Astrocyte (in vitro differentiated cells and primary cell): ENCODE measurements around the gene RNF186. TPM values are rescaled to one million over a fixed set of nuclear protein-coding genes. Genes with fewer than 3 reads are reported as not detected.

Source experiments
- DNase-seq: peaks from one replicate; pipeline ENCODE4 v3.0.0-alpha.2; 2010; ENCODE audit warnings: low read depth
- FAIRE-seq: peaks from 2 replicates; lab custom pipeline; 2011; peaks lifted over from hg19 to GRCh38; lab: Jason Lieb, UNC
- H2AFZ ChIP-seq: 2 replicates; pipeline ENCODE4 v1.6.0; 2012; ENCODE audit warnings: low read depth, low read length, inconsistent platforms
- H3K27ac ChIP-seq: 2 replicates; pipeline ENCODE4 v1.5.1; 2011; ENCODE audit warnings: low read depth, low read length, inconsistent platforms
- H3K27me3 ChIP-seq: 2 replicates; pipeline ENCODE4 v1.6.0; 2011; ENCODE audit warnings: low read length, inconsistent platforms; ENCODE audit not compliant: insufficient read depth
- H3K36me3 ChIP-seq: 2 replicates; pipeline ENCODE4 v1.5.1; 2011; ENCODE audit warnings: low read length, inconsistent platforms; ENCODE audit not compliant: insufficient read depth
- H3K4me1 ChIP-seq: 2 replicates; pipeline ENCODE4 v1.5.1; 2011; ENCODE audit warnings: low read length, inconsistent platforms; ENCODE audit not compliant: insufficient read depth
- H3K4me2 ChIP-seq: 2 replicates; pipeline ENCODE4 v1.6.0; 2012; ENCODE audit warnings: low read length, inconsistent platforms
- H3K4me3 ChIP-seq: 2 replicates; pipeline ENCODE4 v1.5.1; 2011; ENCODE audit warnings: low read depth, mild to moderate bottlenecking, low read length, inconsistent platforms; ENCODE audit not compliant: insufficient read depth
- H3K79me2 ChIP-seq: 2 replicates; pipeline ENCODE4 v1.6.0; 2012; ENCODE audit warnings: mild to moderate bottlenecking, low read length, inconsistent platforms; ENCODE audit not compliant: insufficient read depth
- H3K9ac ChIP-seq: 2 replicates; pipeline ENCODE4 v1.6.0; 2012; ENCODE audit warnings: mild to moderate bottlenecking, low read length, inconsistent platforms
- H3K9me3 ChIP-seq: 2 replicates; pipeline ENCODE4 v1.5.1; 2012; ENCODE audit warnings: low read depth, mild to moderate bottlenecking, low read length, inconsistent platforms; ENCODE audit not compliant: insufficient read depth
- H4K20me1 ChIP-seq: 2 replicates; pipeline ENCODE4 v1.6.0; 2012; ENCODE audit warnings: low read length, inconsistent platforms; ENCODE audit not compliant: insufficient read depth
- H3K27ac Mint-ChIP-seq: one replicate; pipeline ENCODE4 v1.8.0; 2021; ENCODE audit warnings: mild to moderate bottlenecking, mixed read lengths; ENCODE audit not compliant: unreplicated experiment
- H3K27me3 Mint-ChIP-seq: one replicate; pipeline ENCODE4 v1.8.0; 2021; ENCODE audit warnings: low read depth, mixed read lengths; ENCODE audit not compliant: unreplicated experiment
- H3K36me3 Mint-ChIP-seq: one replicate; pipeline ENCODE4 v1.8.0; 2021; ENCODE audit warnings: low read depth, mixed read lengths; ENCODE audit not compliant: unreplicated experiment
- H3K4me1 Mint-ChIP-seq: one replicate; pipeline ENCODE4 v1.8.0; 2021; ENCODE audit warnings: low read depth, mixed read lengths; ENCODE audit not compliant: unreplicated experiment
- H3K4me3 Mint-ChIP-seq: one replicate; pipeline ENCODE4 v1.8.0; 2021; ENCODE audit warnings: mild to moderate bottlenecking, moderate library complexity, mixed read lengths; ENCODE audit not compliant: unreplicated experiment
- H3K9me3 Mint-ChIP-seq: one replicate; pipeline ENCODE4 v1.8.0; 2021; ENCODE audit warnings: mild to moderate bottlenecking, mixed read lengths; ENCODE audit not compliant: unreplicated experiment
- CTCF ChIP-seq: IDR thresholded peaks from 2 replicates; pipeline ENCODE4 v1.5.1; 2011; ENCODE audit warnings: low read depth, mild to moderate bottlenecking, inconsistent platforms, low read length, moderate library complexity; ENCODE audit not compliant: insufficient read depth
- EZH2 ChIP-seq: IDR thresholded peaks from 2 replicates; pipeline ENCODE4 v1.6.1; 2012; ENCODE audit warnings: mild to moderate bottlenecking, low read length, inconsistent platforms; ENCODE audit not compliant: insufficient read depth
- total RNA-seq: library from RNA; stranded (reverse); gene quantifications from 2 replicates; pipeline ENCODE4 v1.2.1, GENCODE V29; 2021

The RNF186 gene
- total RNA-seq, 1 donor from 2014 or later: not detected

GRCh38 chr1:19809044-19809750 lies 5.9 kb downstream of the RNF186 start:
- H3K4me3 ChIP-seq: no peak overlapping the region
- Mint-ChIP-seq H3K4me1 (no peaks in the 10 kb centered on the region), H3K4me3 (no peak overlapping the region), H3K27ac (no peak overlapping the region), H3K36me3 (no peaks in the 10 kb centered on the region), H3K27me3 (peaks cover 29% of the 10 kb centered on the region), H3K9me3 (peaks cover 4% of the 10 kb centered on the region)
- H3K4me1 ChIP-seq: peaks cover 4% of the 10 kb centered on the region
- H4K20me1 ChIP-seq: no peaks in the 10 kb centered on the region
- no peaks in the 10 kb centered on the region for H3K27me3 ChIP-seq
- DNase-seq (no peak), FAIRE-seq (no peak)
- H3K4me2 ChIP-seq: no peak overlapping the region
- no peaks in the 10 kb centered on the region for H3K79me2 ChIP-seq
- no peaks in the 10 kb centered on the region for H3K9me3 ChIP-seq
- H3K27ac ChIP-seq: no peak overlapping the region
- TF ChIP-seq EZH2 (no peak), CTCF (no peak)
- H3K9ac ChIP-seq: no peak overlapping the region
- H2AFZ ChIP-seq: no peak overlapping the region
- H3K36me3 ChIP-seq: no peaks in the 10 kb centered on the region

GRCh38 chr1:19808351-19808750 lies 6.7 kb downstream of the RNF186 start:
- H4K20me1 ChIP-seq: no peaks in the 10 kb centered on the region
- H3K9me3 Mint-ChIP-seq: peaks cover 4% of the 10 kb centered on the region
- TF ChIP-seq CTCF (no peak), EZH2 (no peak)
- H3K4me1 Mint-ChIP-seq: no peaks in the 10 kb centered on the region
- FAIRE-seq (no peak), DNase-seq (no peak)
- H3K9ac ChIP-seq: no peak overlapping the region
- no peak overlapping the region for H3K4me3 Mint-ChIP-seq
- peaks cover 4% of the 10 kb centered on the region for H3K4me1 ChIP-seq
- H3K27me3 Mint-ChIP-seq: peaks cover 25% of the 10 kb centered on the region
- no peaks in the 10 kb centered on the region for H3K27me3 ChIP-seq
- H3K36me3 Mint-ChIP-seq: no peaks in the 10 kb centered on the region
- no peak overlapping the region for H3K4me2 ChIP-seq
- no peak overlapping the region for H3K27ac Mint-ChIP-seq
- no peaks in the 10 kb centered on the region for H3K36me3 ChIP-seq
- no peak overlapping the region for H3K4me3 ChIP-seq
- H3K79me2 ChIP-seq: no peaks in the 10 kb centered on the region
- H2AFZ ChIP-seq: no peak overlapping the region
- H3K9me3 ChIP-seq: no peaks in the 10 kb centered on the region
- no peak overlapping the region for H3K27ac ChIP-seq

GRCh38 chr1:19804831-19805251 lies 10.2 kb downstream of the RNF186 start:
- H3K4me3 Mint-ChIP-seq: no peak overlapping the region
- H3K27me3 Mint-ChIP-seq: peaks cover 30% of the 10 kb centered on the region
- no peak overlapping the region for H3K27ac Mint-ChIP-seq
- Histone ChIP-seq H3K79me2 (no peaks in the 10 kb centered on the region), H3K9ac (no peak overlapping the region), H4K20me1 (no peaks in the 10 kb centered on the region), H3K4me1 (no peaks in the 10 kb centered on the region), H3K36me3 (no peaks in the 10 kb centered on the region), H3K9me3 (no peaks in the 10 kb centered on the region), H3K27me3 (no peaks in the 10 kb centered on the region), H3K27ac (no peak overlapping the region), H3K4me2 (no peak overlapping the region), H2AFZ (peak overlapping the region; percentile 0), H3K4me3 (no peak overlapping the region)
- TF ChIP-seq CTCF: no peak
- no peak for TF ChIP-seq EZH2
- peaks cover 4% of the 10 kb centered on the region for H3K9me3 Mint-ChIP-seq
- peaks cover 8% of the 10 kb centered on the region for H3K4me1 Mint-ChIP-seq
- DNase-seq (no peak), FAIRE-seq (no peak)
- H3K36me3 Mint-ChIP-seq: no peaks in the 10 kb centered on the region
